Esophagus squamous epithelium (tissue), 5 donors: ENCODE measurements around the gene PTPRG. TPM values are rescaled to one million over a fixed set of nuclear protein-coding genes. Genes with fewer than 3 reads are reported as not detected.

Experiments used
- DNase-seq: peaks from one replicate; lab custom pipeline; 2025; lab: John Stamatoyannopoulos, UW
- H3K27ac ChIP-seq, 4 donors: fragments of 200-600 bp; sonication (generic); one replicate each; pipeline ENCODE4 v1.5.1; 2016 to 2019; ENCODE audit warnings: mild to moderate bottlenecking in 1 of 4
- H3K27me3 ChIP-seq, 4 donors: fragments of 200-600 bp; sonication (generic); 1 replicate in 3 of 4; 2 replicates in 1 of 4; pipeline versions ENCODE4 v1.5.1 to v1.6.0; 2017 to 2021; ENCODE audit warnings: antibody characterized with exemption in 1 of 4
- H3K36me3 ChIP-seq, 3 donors: fragments of 200-600 bp; sonication (generic); one replicate each; pipeline ENCODE4 v1.5.1; 2016 to 2019
- H3K4me1 ChIP-seq, 3 donors: fragments of 200-600 bp; sonication (generic); one replicate each; pipeline ENCODE4 v1.5.1; 2017 to 2019
- H3K4me3 ChIP-seq, 4 donors: fragments of 200-600 bp; sonication (generic); 1 replicate in 3 of 4; 2 replicates in 1 of 4; pipeline ENCODE4 v1.5.1; 2016 to 2019; ENCODE audit warnings: mild to moderate bottlenecking in 2 of 4, moderate library complexity in 1 of 4
- H3K9me3 ChIP-seq, 3 donors: fragments of 200-600 bp; sonication (generic); one replicate each; pipeline ENCODE4 v1.5.1; 2016 to 2019
- CTCF ChIP-seq, 6 experiments: fragments of 450-650 bp in 4 of 6; fragments of 200-600 bp in 2 of 6; sonication (generic) in 2 of 6; IDR thresholded peaks; one replicate each; pipeline ENCODE4 v1.5.1; 2016 to 2019; ENCODE audit warnings: antibody characterized with exemption in 6 of 6, mild to moderate bottlenecking in 4 of 6, moderate library complexity in 4 of 6
- POLR2A ChIP-seq, 4 donors: fragments of 450-650 bp; IDR thresholded peaks; one replicate each; pipeline ENCODE4 v1.6.1; 2017; ENCODE audit warnings: antibody characterized with exemption in 4 of 4, mild to moderate bottlenecking in 4 of 4, moderate library complexity in 3 of 4
- WGBS, 2 donors: methylation state at CpG; one replicate each; pipeline ENCODE4 v1.1.5; 2018; 5-methylcytosine and 5-hydroxymethylcytosine counted together
- intact Hi-C: fragments of 100-400 bp; cut with DNase I; formaldehyde crosslinking; loops from one replicate; pipeline ENCODE4 v1.15.0; 2022
- total RNA-seq, 4 donors: library from RNA; depleted of rRNA; stranded (reverse); fragments of >200 nt; gene quantifications; one replicate each; pipeline ENCODE4 v1.1.0, GENCODE V29; 2016
- donor health status: DM: yes; HTN: yes; CAD: no.

The PTPRG gene
- total RNA-seq, 4 donors from 2014 or later: 3.7 to 42.2 (median 15.2) TPM

GRCh38 chr3:61594144-61594963, 33.0 kb downstream of the PTPRG start:
- TF ChIP-seq CTCF (IDR thresholded peaks at IDR 0.05): no peak
- no peak for TF ChIP-seq POLR2A (IDR thresholded peaks at IDR 0.05)
- no peak for DNase-seq
- no peak overlapping the region for H3K4me3 ChIP-seq

GRCh38 chr3:61594964-61595285, 33.6 kb downstream of the PTPRG start:
- Histone ChIP-seq H3K27ac (peak overlapping the region in 1 of 4 donors; percentile 27), H3K4me3 (no peak overlapping the region), H3K36me3 (no peaks in the 10 kb centered on the region), H3K9me3 (no peaks in the 10 kb centered on the region), H3K27me3 (no peaks in the 10 kb centered on the region), H3K4me1 (peaks cover 0 to 19% (median 0%) of the 10 kb centered on the region in 3 donors)
- TF ChIP-seq POLR2A (IDR thresholded peaks at IDR 0.05): no peak
- no peak for TF ChIP-seq CTCF (IDR thresholded peaks at IDR 0.05)
- intact Hi-C loops: no loop called here
- no peak for DNase-seq
- 36 to 40% methylated on average over 9 of the region's 9 CpGs for WGBS, 2 donors

More at GRCh38 chr3:61594144-61594963, 33.0 kb downstream of the PTPRG start:
- Histone ChIP-seq H3K27ac (peak overlapping the region in 1 of 4 donors; percentile 23), H3K4me1 (peaks cover 0 to 19% (median 0%) of the 10 kb centered on the region in 3 donors), H3K27me3 (no peaks in the 10 kb centered on the region), H3K9me3 (no peaks in the 10 kb centered on the region), H3K36me3 (no peaks in the 10 kb centered on the region)
- intact Hi-C loops: no loop called here
- 66 to 69% methylated on average over 12 of the region's 12 CpGs for WGBS, 2 donors

GRCh38 chr3:61595288-61595687, 33.9 kb downstream of the PTPRG start:
- TF ChIP-seq CTCF (IDR thresholded peaks at IDR 0.05) (no peak), POLR2A (IDR thresholded peaks at IDR 0.05) (no peak)
- Histone ChIP-seq H3K4me1 (peaks cover 0 to 19% (median 0%) of the 10 kb centered on the region in 3 donors), H3K27me3 (no peaks in the 10 kb centered on the region), H3K27ac (peak overlapping the region in 1 of 4 donors; percentile 27), H3K4me3 (no peak overlapping the region), H3K9me3 (no peaks in the 10 kb centered on the region), H3K36me3 (no peaks in the 10 kb centered on the region)
- 0% methylated on average over 1 of the region's 1 CpG for WGBS, 2 donors
- no peak for DNase-seq
- intact Hi-C loops: no loop called here

- no peak for DNase-seq
These were observed 34.5 kb downstream of the PTPRG start for GRCh38 chr3:61595826-61596225.

More at GRCh38 chr3:61595826-61596225, 34.5 kb downstream of the PTPRG start:
- Histone ChIP-seq H3K27me3 (no peaks in the 10 kb centered on the region), H3K4me3 (no peak overlapping the region), H3K9me3 (no peaks in the 10 kb centered on the region), H3K36me3 (no peaks in the 10 kb centered on the region), H3K27ac (peak overlapping the region in 1 of 4 donors; percentile 27), H3K4me1 (peaks cover 0 to 19% (median 0%) of the 10 kb centered on the region in 3 donors)
- TF ChIP-seq CTCF (IDR thresholded peaks at IDR 0.05) (no peak), POLR2A (IDR thresholded peaks at IDR 0.05) (no peak)
- intact Hi-C loops: no loop called here
- 85 to 87% methylated on average over 3 of the region's 3 CpGs for WGBS, 2 donors
